Osteoblast (primary cell): ENCODE data around the gene DPP4. TPM values are rescaled to one million over a fixed set of nuclear protein-coding genes. Genes with fewer than 3 reads are reported as not detected.

ENCODE experiments used
- DNase-seq: peaks from one replicate; pipeline ENCODE4 v3.0.0; 2011; ENCODE audit warnings: low spot score, mixed read lengths; ENCODE audit not compliant: insufficient read length; ENCODE audit errors: missing footprints
- H2AFZ ChIP-seq: 2 replicates; pipeline ENCODE4 v1.6.0; 2011; ENCODE audit warnings: mild to moderate bottlenecking, low read length
- H3K27ac ChIP-seq: 2 replicates; pipeline ENCODE4 v1.5.1; 2011; ENCODE audit warnings: mild to moderate bottlenecking, low read depth, low read length, moderate library complexity
- H3K27me3 ChIP-seq: 2 replicates; pipeline ENCODE4 v1.6.0; 2012; ENCODE audit warnings: mild to moderate bottlenecking, control low read depth, inconsistent platforms, low read length, moderate library complexity; ENCODE audit not compliant: insufficient read depth
- H3K36me3 ChIP-seq: 2 replicates; pipeline ENCODE4 v1.5.1; 2011; ENCODE audit warnings: mild to moderate bottlenecking, low read length, control low read depth, moderate library complexity; ENCODE audit not compliant: insufficient read depth
- H3K4me1 ChIP-seq: 2 replicates; pipeline ENCODE4 v1.5.1; 2011; ENCODE audit warnings: mild to moderate bottlenecking, low read length, control low read depth, moderate library complexity; ENCODE audit not compliant: insufficient read depth
- H3K4me2 ChIP-seq: 2 replicates; pipeline ENCODE4 v1.6.0; 2011; ENCODE audit warnings: mild to moderate bottlenecking, low read length; ENCODE audit not compliant: insufficient read depth
- H3K4me3 ChIP-seq: fragments of 200-600 bp; sonication (generic); 3 replicates; pipeline ENCODE4 v1.5.1; 2012; ENCODE audit warnings: mild to moderate bottlenecking, low read length, inconsistent platforms; ENCODE audit not compliant: insufficient read depth
- H3K79me2 ChIP-seq: 2 replicates; pipeline ENCODE4 v1.6.0; 2012; ENCODE audit warnings: mild to moderate bottlenecking, low read length, control low read depth, inconsistent platforms; ENCODE audit not compliant: insufficient read depth
- H3K9me3 ChIP-seq: 2 replicates; pipeline ENCODE4 v1.5.1; 2011; ENCODE audit warnings: low read depth, low read length, control low read depth
- H4K20me1 ChIP-seq: 2 replicates; pipeline ENCODE4 v1.6.0; 2012; ENCODE audit warnings: mild to moderate bottlenecking, low read length, control low read depth; ENCODE audit not compliant: insufficient read depth
- CTCF ChIP-seq: IDR thresholded peaks from 2 replicates; pipeline ENCODE4 v1.5.1; 2011; ENCODE audit warnings: mild to moderate bottlenecking, low read depth, low read length, moderate library complexity; ENCODE audit errors: extremely low read depth
- total RNA-seq: library from RNA; depleted of rRNA; stranded (reverse); fragments of >200 nt; gene quantifications from 2 replicates; pipeline ENCODE4 v1.2.3, GENCODE V29; 2012

The DPP4 gene
- total RNA-seq, 1 donor = 192 TPM

- Histone ChIP-seq H3K27ac (no peak overlapping the region), H3K36me3 (no peaks in the 10 kb centered on the region), H3K4me1 (peaks cover 14% of the 10 kb centered on the region), H3K9me3 (no peaks in the 10 kb centered on the region), H3K27me3 (no peaks in the 10 kb centered on the region), H4K20me1 (no peaks in the 10 kb centered on the region), H3K4me2 (no peak overlapping the region), H3K79me2 (no peaks in the 10 kb centered on the region), H3K4me3 (no peak overlapping the region), H2AFZ (no peak overlapping the region)
- no peak for TF ChIP-seq CTCF
- no peak for DNase-seq
Observed at GRCh38 chr2:161991991-161992390, 82.0 kb downstream of the DPP4 start.

DNA sequence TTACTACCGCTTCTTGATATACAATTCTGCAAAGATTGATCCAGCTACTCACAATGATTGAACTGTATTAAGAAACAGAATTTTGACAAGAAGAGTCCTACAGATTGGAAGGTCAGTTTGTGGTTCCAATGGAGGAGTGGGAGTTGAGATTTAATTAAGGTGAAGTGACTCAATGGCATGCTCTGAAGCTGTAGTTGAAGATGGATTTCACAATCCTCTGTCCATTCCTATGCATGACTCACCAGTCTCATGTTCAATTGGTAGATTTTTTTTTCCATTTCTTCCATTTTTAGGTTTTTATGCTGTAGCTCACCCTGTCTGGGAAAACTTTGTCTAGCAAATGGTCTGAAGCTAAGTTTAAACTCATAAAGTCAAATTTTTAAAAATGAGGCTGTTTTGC lies 83.3 kb downstream of the DPP4 start:
- peaks cover 14% of the 10 kb centered on the region for H3K4me1 ChIP-seq
- no peak overlapping the region for H3K4me2 ChIP-seq
- no peak overlapping the region for H2AFZ ChIP-seq
- no peak overlapping the region for H3K4me3 ChIP-seq
- H3K27me3 ChIP-seq = no peaks in the 10 kb centered on the region
- no peaks in the 10 kb centered on the region for H4K20me1 ChIP-seq
- DNase-seq = peak; percentile 86
- no peaks in the 10 kb centered on the region for H3K36me3 ChIP-seq
- H3K79me2 ChIP-seq = no peaks in the 10 kb centered on the region
- TF ChIP-seq CTCF = no peak
- no peaks in the 10 kb centered on the region for H3K9me3 ChIP-seq
- H3K27ac ChIP-seq = peak overlapping the region; percentile 27

DNA sequence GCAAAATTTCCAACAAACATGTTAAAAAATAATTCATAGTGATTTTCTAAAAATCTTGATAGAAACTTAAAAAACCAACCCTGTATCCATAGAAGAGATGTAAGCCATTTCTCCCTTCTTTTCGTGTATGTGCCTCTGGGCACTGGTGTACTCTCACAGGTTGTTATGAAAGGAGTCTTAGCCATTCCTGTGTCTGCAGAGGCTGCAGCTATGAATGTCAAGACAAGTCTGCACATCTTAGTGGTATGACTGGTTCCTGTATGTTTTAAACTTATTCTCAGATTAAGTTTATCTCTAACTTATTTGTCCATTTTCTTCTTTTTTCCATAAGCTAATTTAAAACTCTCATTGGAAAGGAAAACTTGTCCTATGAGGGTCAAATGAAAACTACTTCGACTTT lies 84.0 kb downstream of the DPP4 start:
- no peak for DNase-seq
- H3K27ac ChIP-seq = no peak overlapping the region
- H2AFZ ChIP-seq = no peak overlapping the region
- no peak for TF ChIP-seq CTCF
- no peak overlapping the region for H3K4me3 ChIP-seq
- H3K4me2 ChIP-seq = no peak overlapping the region
- H3K36me3 ChIP-seq = no peaks in the 10 kb centered on the region
- no peaks in the 10 kb centered on the region for H3K79me2 ChIP-seq
- peaks cover 14% of the 10 kb centered on the region for H3K4me1 ChIP-seq
- no peaks in the 10 kb centered on the region for H4K20me1 ChIP-seq
- no peaks in the 10 kb centered on the region for H3K9me3 ChIP-seq
- H3K27me3 ChIP-seq = no peaks in the 10 kb centered on the region

- Histone ChIP-seq H3K9me3 (no peaks in the 10 kb centered on the region), H3K36me3 (no peaks in the 10 kb centered on the region), H3K27me3 (no peaks in the 10 kb centered on the region), H4K20me1 (no peaks in the 10 kb centered on the region), H3K4me1 (peaks cover 14% of the 10 kb centered on the region), H3K4me2 (no peak overlapping the region), H3K27ac (no peak overlapping the region), H2AFZ (no peak overlapping the region), H3K79me2 (no peaks in the 10 kb centered on the region), H3K4me3 (no peak overlapping the region)
- peak; percentile 17 for TF ChIP-seq CTCF
- no peak for DNase-seq
Observed at GRCh38 chr2:161988589-161988988, 85.4 kb downstream of the DPP4 start.
